Endodermal cell (in vitro differentiated cells): Measurements from ENCODE around the gene OGT. TPM values are rescaled to one million over a fixed set of nuclear protein-coding genes. Genes with fewer than 3 reads are reported as not detected.

ENCODE experiments used
- DNase-seq: peaks from one replicate; pipeline ENCODE4 v3.0.0-alpha.2; 2017
- H3K27ac ChIP-seq: 2 replicates; pipeline ENCODE4 v1.5.1; 2013; ENCODE audit warnings: mild to moderate bottlenecking, low read depth, low read length, moderate library complexity
- H3K27me3 ChIP-seq: 2 replicates; pipeline ENCODE4 v1.6.1; 2013; ENCODE audit warnings: mild to moderate bottlenecking, low read length, moderate library complexity; ENCODE audit not compliant: insufficient read depth, control insufficient read depth, poor library complexity, severe bottlenecking
- H3K36me3 ChIP-seq: 2 replicates; pipeline ENCODE4 v1.7.0; 2013; ENCODE audit warnings: mild to moderate bottlenecking, low read length, moderate library complexity; ENCODE audit not compliant: control insufficient read depth, insufficient read depth
- H3K4me1 ChIP-seq: one replicate; pipeline ENCODE4 v1.7.0; 2013; ENCODE audit warnings: low read length; ENCODE audit not compliant: control insufficient read depth, insufficient read depth
- H3K4me3 ChIP-seq: 2 replicates; pipeline ENCODE4 v1.5.1; 2013; ENCODE audit warnings: mild to moderate bottlenecking, low read length, moderate library complexity
- H3K9ac ChIP-seq: 2 replicates; pipeline ENCODE4 v1.6.1; 2013; ENCODE audit warnings: mild to moderate bottlenecking, low read length, moderate library complexity; ENCODE audit not compliant: poor library complexity, severe bottlenecking; ENCODE audit errors: extremely low read depth
- H3K9me3 ChIP-seq: 2 replicates; pipeline ENCODE4 v1.6.1; 2013; ENCODE audit warnings: mild to moderate bottlenecking, low read length, moderate library complexity; ENCODE audit not compliant: control insufficient read depth
- H3K27ac Mint-ChIP-seq: 2 replicates; pipeline ENCODE4 v1.8.0; 2020; ENCODE audit warnings: mixed read lengths
- H3K27me3 Mint-ChIP-seq: 2 replicates; pipeline ENCODE4 v1.8.0; 2021; ENCODE audit warnings: mild to moderate bottlenecking, mixed read lengths; ENCODE audit not compliant: insufficient read depth
- H3K36me3 Mint-ChIP-seq: 2 replicates; pipeline ENCODE4 v1.8.0; 2020; ENCODE audit warnings: low read depth, mixed read lengths
- H3K4me1 Mint-ChIP-seq: 2 replicates; pipeline ENCODE4 v1.8.0; 2020; ENCODE audit warnings: mixed read lengths
- H3K4me3 Mint-ChIP-seq: 2 replicates; pipeline ENCODE4 v1.8.0; 2020; ENCODE audit warnings: mild to moderate bottlenecking, moderate library complexity, mixed read lengths
- H3K9me3 Mint-ChIP-seq: 2 replicates; pipeline ENCODE4 v1.8.0; 2020; ENCODE audit warnings: mild to moderate bottlenecking, mixed read lengths
- CTCF ChIP-seq: fragments of 200-600 bp; sonication (generic); conservative IDR thresholded peaks from 2 replicates; pipeline ENCODE4 v1.5.0; 2021; ENCODE audit warnings: antibody characterized with exemption, mild to moderate bottlenecking
- WGBS, 2 experiments: methylation state at CpG; one replicate each; pipeline versions ENCODE4 v1.1.5 to v1.1.7; 2013; ENCODE audit warnings: missing lambda C conversion rate in 2 of 2, mixed read lengths in 1 of 2; ENCODE audit not compliant: insufficient coverage in 1 of 2, insufficient read length in 1 of 2; 5-methylcytosine and 5-hydroxymethylcytosine counted together
- total RNA-seq, 2 donors: library from RNA; stranded (reverse); fragmentation: NEBNext Ultra II Directional in 1 of 2; extraction: Animal tissue kit (Norgen Biotek cat#: 25700) in 1 of 2; gene quantifications; 2 replicates in 1 of 2; 3 replicates in 1 of 2; pipeline ENCODE4 v1.2.1, GENCODE V29; 2021

OGT gene
- total RNA-seq, 2 donors from 2014 or later: 114 to 153 TPM

- Mint-ChIP-seq H3K36me3 (peaks cover 15% of the 10 kb centered on the region), H3K4me3 (no peak overlapping the region), H3K9me3 (peaks cover 80% of the 10 kb centered on the region), H3K4me1 (no peaks in the 10 kb centered on the region), H3K27ac (no peak overlapping the region), H3K27me3 (no peaks in the 10 kb centered on the region)
- no peak overlapping the region for H3K27ac ChIP-seq
- H3K9ac ChIP-seq: no peak overlapping the region
- no peaks in the 10 kb centered on the region for H3K9me3 ChIP-seq
- WGBS, 2 experiments: 88% methylated on average over 6 of the region's 8 CpGs; no CpG with 5 or more reads in 1 of the 2 experiments
- DNase-seq: no peak
- H3K4me3 ChIP-seq: no peak overlapping the region
- no peak for TF ChIP-seq CTCF
- H3K36me3 ChIP-seq: peaks cover 1% of the 10 kb centered on the region
- no peaks in the 10 kb centered on the region for H3K4me1 ChIP-seq
- no peaks in the 10 kb centered on the region for H3K27me3 ChIP-seq
Observed at GRCh38 chrX:71617742-71618141, 84.8 kb downstream of the OGT start.

GRCh38 chrX:71618303-71618721, 85.4 kb downstream of the OGT start, which contains the start of gene CXCR3:
Gene CXCR3 (minus strand): TSS chrX:71618511. CDS start chrX:71618449, 62 bp downstream.
- peaks cover 81% of the 10 kb centered on the region for H3K9me3 Mint-ChIP-seq
- 99% methylated on average over 4 of the region's 4 CpGs; no CpG with 5 or more reads in 1 of the 2 experiments for WGBS, 2 experiments

GRCh38 chrX:71618787-71619186, 85.9 kb downstream of the OGT start:
- Mint-ChIP-seq H3K4me1 (no peaks in the 10 kb centered on the region), H3K36me3 (peaks cover 7% of the 10 kb centered on the region), H3K9me3 (peaks cover 81% of the 10 kb centered on the region), H3K4me3 (no peak overlapping the region), H3K27ac (no peak overlapping the region), H3K27me3 (no peaks in the 10 kb centered on the region)
- 92% methylated on average over 3 of the region's 3 CpGs; no CpG with 5 or more reads in 1 of the 2 experiments for WGBS, 2 experiments
- Histone ChIP-seq H3K4me1 (no peaks in the 10 kb centered on the region), H3K4me3 (no peak overlapping the region), H3K9me3 (no peaks in the 10 kb centered on the region), H3K27ac (no peak overlapping the region), H3K9ac (no peak overlapping the region), H3K36me3 (no peaks in the 10 kb centered on the region), H3K27me3 (no peaks in the 10 kb centered on the region)
- no peak for DNase-seq
- TF ChIP-seq CTCF: no peak

More at GRCh38 chrX:71618303-71618721, 85.4 kb downstream of the OGT start, which contains the start of gene CXCR3:
- no peak within 1 kb of the TSS for H3K27ac Mint-ChIP-seq
- no peaks in the 10 kb centered on the region for H3K27me3 Mint-ChIP-seq
- no peaks in the 10 kb centered on the region for H3K27me3 ChIP-seq
- H3K36me3 ChIP-seq: no peaks in the 10 kb centered on the region
- no peak within 1 kb of the TSS for H3K4me3 ChIP-seq
- DNase-seq: no peak
- no peak within 1 kb of the TSS for H3K4me3 Mint-ChIP-seq
- TF ChIP-seq CTCF: no peak
- no peaks in the 10 kb centered on the region for H3K9me3 ChIP-seq
- H3K4me1 ChIP-seq: no peaks in the 10 kb centered on the region
- H3K27ac ChIP-seq: no peak within 1 kb of the TSS
- no peaks in the 10 kb centered on the region for H3K4me1 Mint-ChIP-seq
- no peak within 1 kb of the TSS for H3K9ac ChIP-seq
- peaks cover 12% of the 10 kb centered on the region for H3K36me3 Mint-ChIP-seq
